NOMO-1 (cell line): ENCODE data around the gene LETM1.

Source experiments
- DNase-seq, 2 experiments: peaks; one replicate each; lab custom pipeline; 2025; ENCODE audit not compliant: unreplicated experiment in 2 of 2; lab: John Stamatoyannopoulos, UW

The LETM1 gene

DNA sequence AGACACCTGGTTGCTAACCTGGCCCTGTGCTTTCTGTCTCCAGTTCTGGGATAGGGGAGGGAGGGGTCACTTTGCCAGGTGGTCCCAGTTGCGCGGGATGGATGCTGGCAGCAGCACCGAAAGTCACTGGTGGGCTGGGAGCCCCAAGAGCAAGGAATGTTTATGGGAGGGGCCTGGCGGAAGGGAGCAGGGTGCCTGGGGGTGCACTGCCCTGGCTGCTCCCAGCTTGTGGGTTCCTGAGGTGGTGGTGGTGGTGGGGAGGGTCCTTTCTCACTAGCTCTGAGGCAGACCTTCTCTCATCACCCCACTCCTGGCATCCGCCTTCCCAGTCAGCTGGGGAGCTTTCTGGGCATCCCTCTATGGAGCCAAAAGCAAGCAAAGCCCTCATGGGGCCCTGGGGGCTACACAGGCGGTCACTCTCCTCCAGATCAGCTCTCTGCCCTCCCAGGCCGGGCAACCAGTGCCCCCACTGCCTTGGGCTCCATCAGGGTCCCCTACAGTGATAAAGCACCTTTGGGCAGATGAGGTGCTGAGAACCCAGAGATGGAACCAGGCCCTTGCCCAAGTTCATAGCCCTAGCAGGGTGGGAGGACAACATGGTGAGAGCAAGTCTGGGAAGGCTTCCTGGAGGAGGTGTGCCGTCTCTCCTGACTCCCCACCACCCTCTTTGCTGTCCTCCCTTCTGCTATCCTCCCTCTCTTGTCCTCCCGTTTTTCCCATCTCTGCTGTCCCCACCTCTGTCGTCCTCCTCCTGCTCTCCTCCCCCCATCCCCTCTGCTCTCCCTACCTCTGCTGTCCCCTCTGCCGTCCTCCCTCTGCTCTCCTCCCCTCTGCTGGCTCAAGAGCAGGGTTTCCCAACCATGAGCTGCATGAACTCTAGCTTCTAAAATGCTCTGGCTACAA is 46.9 kb downstream of the LETM1 start:
- DNase-seq = no peak

DNA sequence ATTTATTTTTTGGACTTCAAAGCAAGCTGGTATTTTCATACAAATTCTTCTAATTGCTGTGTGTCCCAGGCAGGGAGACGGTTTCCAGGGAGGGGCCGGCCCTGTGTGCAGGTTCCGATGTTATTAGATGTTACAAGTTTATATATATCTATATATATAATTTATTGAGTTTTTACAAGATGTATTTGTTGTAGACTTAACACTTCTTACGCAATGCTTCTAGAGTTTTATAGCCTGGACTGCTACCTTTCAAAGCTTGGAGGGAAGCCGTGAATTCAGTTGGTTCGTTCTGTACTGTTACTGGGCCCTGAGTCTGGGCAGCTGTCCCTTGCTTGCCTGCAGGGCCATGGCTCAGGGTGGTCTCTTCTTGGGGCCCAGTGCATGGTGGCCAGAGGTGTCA is 47.6 kb downstream of the LETM1 start:
- DNase-seq = no peak

DNA sequence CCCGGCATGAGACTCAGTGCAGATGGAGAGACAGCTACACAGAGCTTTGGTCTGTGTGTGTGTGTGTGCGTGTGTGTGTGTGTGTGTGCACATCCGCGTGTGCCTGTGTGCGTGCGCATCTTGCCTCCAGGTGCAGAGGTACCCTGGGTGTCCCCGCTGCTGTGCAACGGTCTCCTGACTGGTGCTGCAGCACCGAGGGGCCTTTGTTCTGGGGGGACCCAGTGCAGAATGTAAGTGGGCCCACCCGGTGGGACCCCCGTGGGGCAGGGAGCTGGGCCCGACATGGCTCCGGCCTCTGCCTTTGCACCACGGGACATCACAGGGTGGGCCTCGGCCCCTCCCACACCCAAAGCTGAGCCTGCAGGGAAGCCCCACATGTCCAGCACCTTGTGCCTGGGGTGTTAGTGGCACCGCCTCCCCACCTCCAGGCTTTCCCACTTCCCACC is 48.6 kb downstream of the LETM1 start:
- DNase-seq = no peak

DNA sequence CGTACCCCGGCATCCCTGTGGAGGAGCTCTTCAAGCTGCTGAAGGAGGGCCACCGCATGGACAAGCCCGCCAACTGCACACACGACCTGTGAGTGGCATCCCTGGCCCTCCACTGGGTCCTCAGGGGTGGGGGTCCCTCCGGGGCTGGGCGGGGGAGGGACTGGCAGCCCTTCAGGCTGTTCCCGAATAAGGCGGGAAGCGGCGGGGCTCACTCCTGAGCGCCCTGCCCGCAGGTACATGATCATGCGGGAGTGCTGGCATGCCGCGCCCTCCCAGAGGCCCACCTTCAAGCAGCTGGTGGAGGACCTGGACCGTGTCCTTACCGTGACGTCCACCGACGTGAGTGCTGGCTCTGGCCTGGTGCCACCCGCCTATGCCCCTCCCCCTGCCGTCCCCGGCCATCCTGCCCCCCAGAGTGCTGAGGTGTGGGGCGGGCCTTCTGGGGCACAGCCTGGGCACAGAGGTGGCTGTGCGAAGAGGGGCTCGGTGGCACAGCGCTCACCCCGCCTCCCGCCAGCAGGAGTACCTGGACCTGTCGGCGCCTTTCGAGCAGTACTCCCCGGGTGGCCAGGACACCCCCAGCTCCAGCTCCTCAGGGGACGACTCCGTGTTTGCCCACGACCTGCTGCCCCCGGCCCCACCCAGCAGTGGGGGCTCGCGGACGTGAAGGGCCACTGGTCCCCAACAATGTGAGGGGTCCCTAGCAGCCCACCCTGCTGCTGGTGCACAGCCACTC is 49.2 kb downstream of the LETM1 start:
- DNase-seq = no peak

DNA sequence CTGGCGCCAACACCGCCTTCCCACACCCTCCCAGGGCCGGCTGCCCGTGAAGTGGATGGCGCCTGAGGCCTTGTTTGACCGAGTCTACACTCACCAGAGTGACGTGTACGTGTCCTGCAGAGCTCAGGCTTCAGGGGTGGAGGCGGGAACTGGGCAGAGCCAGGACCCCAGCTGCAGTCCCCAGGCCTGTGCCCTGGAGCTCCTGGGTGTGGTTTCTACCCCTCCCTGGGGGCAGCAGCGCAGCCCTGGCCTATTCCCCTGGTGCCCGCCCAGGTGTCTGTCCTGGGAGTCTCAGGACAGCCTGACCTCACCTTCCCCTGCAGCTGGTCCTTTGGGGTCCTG is 49.8 kb downstream of the LETM1 start:
- no peak for DNase-seq

- DNase-seq = no peak
These were observed 50.3 kb downstream of the LETM1 start for GRCh38 chr4:1805493-1806222.

DNA sequence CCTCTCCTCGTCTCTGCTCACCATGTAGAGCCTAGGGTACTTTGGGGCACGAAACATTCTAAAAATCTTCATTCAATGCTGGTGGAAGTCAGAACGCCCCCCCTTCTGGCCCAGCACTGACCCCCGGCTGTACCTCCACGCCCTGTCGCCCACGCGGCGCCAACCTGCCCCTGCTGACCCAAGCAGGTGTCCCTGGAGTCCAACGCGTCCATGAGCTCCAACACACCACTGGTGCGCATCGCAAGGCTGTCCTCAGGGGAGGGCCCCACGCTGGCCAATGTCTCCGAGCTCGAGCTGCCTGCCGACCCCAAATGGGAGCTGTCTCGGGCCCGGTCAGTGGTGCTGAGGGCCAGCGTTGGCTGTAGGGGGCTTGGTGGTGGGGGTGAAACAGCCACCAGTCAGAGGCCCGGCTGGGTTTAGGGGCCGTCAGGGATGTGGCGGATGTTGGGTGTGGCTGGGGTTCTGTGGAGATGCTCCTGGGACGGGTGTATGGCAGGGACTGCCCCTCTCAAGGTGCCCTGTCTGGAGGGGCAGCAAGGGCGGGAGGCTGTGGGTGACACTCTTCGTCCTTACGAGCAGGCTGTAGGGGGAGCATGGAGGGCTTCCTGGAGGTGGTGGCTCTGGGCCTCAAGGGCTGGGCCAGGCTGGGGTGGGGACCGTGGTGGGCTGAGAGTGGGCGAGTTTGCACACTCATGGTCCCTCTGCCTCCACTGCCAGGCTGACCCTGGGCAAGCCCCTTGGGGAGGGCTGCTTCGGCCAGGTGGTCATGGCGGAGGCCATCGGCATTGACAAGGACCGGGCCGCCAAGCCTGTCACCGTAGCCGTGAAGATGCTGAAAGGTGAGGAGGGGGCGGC is 51.1 kb downstream of the LETM1 start:
- DNase-seq = no peak

DNA sequence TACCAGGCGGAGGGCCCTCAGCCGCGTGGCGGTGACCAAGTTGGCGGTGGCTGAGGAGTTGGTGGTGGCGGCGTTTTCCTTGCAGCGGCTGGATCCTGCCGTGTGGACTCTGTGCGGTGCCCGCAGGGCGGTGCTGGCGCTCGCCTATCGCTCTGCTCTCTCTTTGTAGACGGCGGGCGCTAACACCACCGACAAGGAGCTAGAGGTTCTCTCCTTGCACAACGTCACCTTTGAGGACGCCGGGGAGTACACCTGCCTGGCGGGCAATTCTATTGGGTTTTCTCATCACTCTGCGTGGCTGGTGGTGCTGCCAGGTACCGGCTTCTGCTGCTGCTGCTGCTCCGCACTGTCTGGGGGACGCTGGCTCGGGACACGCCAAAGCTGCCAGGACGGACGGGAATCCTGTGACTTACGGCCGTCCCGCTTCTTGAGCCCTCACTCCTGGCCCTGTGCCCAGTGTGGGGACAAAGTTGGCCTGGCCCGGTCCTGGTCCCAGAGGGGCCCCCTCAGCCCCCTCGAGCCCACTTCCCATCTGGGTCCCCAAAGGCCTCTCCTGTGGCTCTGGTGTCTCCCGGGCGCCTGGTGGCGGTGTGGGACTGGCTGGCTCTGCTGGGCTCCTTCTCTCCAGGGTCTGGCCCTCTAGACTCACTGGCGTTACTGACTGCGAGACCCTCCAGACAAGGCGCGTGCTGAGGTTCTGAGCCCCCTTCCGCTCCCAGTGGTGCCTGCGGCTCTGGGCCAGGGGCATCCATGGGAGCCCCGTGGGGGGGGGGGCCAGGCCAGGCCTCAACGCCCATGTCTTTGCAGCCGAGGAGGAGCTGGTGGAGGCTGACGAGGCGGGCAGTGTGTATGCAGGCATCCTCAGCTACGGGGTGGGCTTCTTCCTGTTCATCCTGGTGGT is 52.2 kb downstream of the LETM1 start:
- DNase-seq = no peak

GRCh38 chr4:1802720-1803522 is 53.0 kb downstream of the LETM1 start:
- no peak for DNase-seq

DNA sequence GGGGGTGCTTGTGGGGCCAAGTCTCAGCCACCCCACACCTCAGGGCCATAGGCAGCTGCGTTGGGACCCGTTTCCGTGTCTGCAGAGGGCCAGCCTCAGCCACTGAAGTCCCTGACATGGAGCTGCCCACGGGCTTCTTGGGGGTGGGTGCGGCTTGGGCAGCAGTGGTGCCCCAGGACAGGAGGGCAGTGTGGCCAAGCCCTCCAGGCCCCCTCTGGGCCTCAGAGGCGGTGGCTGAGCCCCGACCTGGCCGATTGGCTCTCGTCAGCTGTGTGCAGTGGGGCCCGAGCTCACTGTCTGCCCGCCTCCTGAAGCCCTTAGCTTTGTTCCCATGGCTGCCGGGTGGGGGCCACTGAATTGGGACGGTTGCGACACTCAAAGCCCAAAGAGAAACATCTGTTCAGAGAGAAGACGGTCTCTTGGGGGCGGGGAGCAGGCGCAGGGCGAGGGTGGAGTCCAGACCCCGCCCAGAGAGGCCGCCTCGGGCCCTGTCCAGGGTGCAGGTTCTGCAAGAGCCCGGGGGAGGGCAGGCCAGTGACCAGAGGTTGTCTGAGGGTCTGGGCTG is 53.7 kb downstream of the LETM1 start:
- DNase-seq = peak; percentile 83 to 86

- DNase-seq = no peak
These were observed 54.5 kb downstream of the LETM1 start for GRCh38 chr4:1801286-1801958.

DNA sequence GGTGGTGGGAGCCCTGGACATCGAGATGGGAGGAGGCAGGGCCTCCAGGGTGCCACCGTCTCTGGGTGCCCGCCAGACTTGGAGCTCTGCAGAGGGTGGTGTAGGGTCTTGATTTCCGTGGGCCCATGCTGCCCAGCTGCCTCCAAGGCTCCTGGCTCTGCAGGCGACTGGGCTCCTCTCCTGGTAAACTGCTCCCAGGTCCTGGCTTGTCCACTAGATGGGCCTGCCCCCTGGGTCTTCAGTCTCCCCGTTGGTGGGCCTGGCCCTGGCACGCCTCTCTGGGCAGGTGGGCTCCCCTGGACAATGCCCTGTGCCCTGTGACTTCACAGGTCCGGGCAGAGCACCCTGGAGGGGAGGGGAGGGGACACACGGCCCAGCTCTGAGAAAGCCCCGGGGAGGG is 55.2 kb downstream of the LETM1 start:
- no peak for DNase-seq

DNA sequence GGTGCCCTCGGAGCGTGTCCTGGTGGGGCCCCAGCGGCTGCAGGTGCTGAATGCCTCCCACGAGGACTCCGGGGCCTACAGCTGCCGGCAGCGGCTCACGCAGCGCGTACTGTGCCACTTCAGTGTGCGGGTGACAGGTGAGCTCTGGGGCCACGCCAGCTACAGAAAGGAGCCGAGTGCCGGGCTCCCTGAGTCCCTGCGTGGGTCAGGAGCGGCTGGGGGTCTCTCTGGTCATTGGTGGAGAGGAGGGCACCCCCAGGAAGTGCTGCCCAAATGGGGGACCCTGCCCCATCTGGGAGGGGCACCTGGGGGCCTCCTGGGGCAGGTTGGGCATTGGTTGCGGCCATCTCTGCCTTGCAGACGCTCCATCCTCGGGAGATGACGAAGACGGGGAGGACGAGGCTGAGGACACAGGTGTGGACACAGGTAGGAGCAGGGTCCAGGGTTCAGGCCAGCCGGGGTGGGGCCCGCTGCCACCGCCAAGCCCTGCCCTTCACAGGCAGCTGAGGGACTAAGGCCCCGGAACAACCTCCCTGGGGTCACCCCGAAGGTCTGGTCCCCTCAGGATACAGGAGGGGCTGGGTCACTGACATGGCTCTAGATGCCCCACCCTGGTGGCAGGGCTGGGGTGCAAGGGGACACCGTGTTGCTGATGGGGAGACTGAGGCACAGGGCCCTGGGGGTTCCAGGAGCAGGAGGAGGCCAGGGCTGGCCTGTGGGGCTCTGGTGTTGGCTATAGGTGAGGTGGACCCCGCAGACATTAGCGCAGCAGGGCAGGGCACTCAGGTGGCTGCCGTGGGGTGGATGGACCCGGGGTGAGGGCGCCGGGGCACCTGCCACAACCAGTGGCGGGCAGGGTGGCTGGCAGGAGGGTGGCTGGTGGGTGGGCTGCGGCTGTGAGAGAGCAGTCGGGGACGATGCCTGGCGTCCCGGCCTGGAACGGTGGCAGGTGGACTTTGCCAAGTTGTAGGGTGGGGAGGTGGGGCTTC is 56.3 kb downstream of the LETM1 start:
- no peak for DNase-seq

DNA sequence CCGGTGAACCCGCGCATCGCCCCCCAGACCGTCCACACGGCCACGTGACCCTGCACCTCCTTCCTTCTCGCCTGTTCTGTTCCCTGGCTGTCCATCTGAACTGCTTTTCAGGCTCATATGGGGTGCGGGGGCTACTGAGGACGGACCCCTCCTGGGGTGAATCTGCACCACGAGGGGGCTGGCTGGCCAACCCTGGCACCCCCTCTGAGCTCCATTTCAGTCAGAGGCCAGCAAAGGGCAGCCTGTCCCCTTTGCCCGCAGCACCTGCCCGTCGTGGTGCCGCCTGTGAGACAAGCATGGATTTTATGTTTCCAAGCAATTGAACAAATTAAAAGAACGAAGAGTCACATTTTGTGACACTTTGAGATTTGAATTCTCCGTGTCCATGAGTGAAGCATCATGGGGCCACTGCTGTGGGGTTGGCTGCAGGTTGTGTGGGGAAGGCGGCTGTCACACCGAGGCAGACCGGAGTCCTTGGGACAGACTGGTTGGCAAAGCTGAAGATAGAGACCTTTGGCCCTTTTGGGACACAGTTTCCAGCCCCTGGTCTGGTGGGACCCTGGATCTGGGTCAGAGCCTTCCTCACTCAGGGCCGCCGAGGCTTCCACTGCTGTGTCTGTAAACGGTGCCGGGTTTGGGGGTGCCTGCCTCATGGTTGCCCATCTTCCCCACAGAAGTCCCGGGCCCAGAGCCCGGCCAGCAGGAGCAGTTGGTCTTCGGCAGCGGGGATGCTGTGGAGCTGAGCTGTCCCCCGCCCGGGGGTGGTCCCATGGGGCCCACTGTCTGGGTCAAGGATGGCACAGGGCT is 57.2 kb downstream of the LETM1 start:
- DNase-seq = no peak

DNA sequence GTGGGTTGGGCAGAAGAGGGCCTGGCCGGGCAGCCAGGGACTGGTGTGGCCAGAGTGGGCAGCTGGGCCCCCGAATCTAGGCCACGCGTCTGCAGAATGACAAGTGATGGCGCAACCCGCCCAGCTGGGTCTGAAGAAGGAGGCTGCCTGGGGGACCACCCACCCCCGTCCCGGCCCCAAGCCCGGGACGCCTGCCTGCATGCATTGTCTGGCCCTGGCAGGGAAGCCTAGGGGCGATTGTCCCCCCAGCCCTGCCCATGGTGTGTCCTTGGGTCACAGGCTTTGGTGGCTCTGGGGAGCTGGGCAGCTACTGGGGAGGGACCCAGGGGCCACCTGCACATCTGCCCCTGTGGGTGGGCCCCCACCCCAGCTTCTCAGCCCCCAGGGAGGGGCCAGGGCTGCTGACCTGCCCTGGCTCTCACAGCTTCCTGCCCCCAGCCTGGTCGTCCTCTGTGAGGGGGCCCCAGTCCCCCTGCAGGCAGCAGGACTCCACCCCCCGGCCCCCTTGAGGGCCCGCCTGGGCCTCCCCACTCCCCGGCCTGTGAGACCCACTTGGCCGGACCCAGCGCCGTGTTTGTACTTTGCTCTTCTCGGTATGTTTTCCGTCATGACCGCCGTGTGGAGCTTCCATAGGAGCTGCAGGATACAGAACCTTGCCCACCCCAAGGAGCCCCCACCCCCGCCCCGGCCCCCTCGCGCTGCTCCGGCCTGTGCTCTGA is 57.9 kb downstream of the LETM1 start:
- DNase-seq = no peak
